Measurements from ENCODE around the gene FOXO1.

The FOXO1 gene

DNA sequence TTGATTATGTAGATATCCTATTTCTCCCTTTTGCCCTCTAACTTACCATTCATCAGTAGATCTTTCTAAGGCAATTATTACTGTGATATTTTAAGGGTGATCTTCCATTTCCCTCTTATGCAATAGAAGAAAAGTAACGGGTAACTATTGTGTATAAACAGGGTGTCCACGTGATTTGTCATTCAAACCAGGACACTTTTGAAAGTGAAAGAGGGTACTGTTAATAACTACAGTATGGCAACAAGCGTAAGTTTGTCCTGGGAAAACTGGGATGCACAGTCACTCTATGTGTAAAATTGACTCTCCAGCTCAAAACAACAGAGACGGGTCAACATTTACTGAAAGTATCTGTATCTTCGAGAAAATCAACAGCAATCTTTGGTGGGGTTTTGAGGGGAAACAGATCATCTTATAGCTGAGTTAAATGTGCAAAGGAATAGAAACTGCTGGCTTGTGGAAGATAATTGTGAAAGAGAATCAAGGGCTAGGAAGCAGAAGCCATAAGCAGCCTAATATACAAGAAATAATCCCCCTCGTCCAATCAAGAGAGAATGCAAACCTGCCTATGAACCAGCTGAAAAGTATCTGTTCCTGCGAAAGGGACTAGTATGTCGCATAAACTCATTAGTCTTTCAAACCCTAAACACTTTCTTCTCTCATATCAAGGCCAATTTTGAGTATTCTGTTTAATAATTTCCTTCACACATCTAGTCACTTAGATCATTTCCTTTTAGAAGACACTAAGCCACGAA, 126.7 kb downstream of the FOXO1 start:
- DNase-seq = no peak

DNA sequence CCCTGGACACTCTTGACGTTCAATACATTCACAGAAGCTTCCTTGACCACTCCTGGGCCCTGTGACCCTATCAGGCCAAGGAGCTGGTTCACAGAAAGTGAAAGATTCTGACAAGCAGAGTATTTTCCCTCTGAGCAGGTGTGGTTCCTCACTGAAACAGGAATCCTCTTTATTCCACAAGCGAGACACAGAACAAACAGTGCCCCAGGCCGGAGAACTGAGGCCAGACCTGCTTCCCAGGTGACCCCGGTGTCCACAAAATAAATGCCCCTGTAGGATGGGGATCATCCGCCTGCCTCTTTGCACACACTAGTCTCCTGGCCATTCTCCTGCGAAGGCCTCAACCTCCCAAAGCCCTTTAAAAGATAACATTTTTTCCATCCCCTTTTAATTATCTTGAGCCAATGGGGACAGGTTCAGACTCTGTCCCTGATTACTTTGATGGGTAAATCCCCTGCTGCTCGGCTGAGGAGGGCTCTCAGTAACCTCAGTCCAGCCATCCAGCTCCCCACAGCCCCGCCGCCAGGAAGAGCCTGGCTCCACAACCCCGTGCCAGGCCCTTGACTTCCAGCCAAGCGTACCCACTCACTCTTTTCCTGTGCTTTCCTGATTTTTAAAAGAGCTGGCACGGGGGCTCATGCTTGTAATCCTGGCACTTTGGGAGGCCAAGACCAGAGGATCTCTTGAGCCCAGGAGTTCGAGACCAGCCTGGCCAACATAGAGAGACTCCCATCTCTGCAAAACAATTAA, 129.1 kb downstream of the FOXO1 start:
- no peak for DNase-seq

DNA sequence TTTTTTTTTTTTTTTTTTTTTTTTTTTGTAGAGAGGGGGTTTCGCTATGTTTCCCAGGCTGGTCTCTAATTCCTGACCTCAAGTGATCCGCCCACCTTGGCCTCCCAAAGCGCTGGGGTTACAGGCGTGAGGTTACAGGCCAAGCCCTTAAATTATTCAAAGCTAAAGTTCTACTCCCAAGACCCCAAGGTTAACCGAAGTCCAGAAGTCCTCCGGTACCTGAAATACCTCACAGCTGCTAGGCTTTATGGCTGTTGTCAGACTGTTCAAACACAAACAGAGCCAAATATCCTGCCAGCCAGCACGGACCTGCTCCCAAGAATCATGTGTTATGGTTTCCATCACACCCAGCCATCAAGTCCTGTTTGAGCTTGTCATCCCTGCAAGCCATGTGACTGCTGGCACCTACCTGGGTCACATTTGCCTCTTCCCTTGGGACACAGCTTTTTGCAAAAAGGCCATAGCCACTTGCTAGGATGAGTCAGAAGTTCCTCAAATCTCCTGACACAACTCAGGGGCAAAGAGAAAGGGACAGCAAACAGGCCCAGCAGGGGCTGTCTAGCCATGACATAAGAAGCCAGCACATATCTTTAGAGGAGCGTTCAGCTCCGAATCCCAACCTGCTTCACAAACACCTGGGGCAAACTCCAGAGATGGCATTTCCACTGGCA, 129.9 kb downstream of the FOXO1 start:
- no peak for DNase-seq

DNA sequence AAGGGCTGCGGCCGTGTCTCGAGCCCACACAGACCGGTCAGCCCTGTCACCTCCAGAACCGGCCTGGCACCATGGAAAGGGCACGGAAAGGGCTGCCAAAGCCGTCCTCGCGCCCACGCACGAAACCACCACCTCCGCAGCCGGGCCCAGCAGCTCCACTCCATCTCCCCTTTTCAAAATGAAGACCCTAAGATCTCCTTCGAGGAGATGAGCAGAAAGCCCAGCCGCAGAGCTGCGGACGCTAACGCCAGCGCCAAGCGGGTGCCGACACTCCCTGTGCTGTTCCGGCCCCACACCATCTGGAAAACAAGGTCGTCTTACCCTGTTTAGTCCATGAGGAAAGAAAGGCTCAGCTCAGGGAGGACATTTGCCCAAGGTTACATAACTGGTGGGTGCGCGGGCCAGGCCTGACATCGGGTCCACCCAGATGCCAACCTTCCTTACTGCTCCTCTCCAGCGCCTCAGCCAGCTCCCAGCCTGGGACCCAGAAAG, 131.1 kb downstream of the FOXO1 start:
- DNase-seq = no peak

DNA sequence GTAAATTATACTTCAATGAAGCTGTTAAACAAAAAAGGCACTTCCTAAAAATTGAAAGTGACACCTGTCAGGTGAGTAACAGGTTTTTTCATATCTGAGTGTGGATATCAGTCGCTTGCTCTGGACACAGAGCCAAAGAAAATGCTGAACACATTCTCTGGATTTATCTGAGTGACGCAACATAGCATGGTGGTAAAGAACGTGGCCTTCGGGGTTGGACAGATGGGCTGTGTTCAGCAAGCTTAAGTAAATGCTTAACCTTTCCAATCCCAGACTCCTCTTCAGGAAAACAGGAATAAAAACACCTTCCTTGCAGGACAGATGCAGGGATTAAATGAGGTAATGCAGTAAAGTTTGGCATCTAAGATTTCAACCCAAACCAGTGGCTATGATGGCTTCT, 132.0 kb downstream of the FOXO1 start:
- DNase-seq = no peak

DNA sequence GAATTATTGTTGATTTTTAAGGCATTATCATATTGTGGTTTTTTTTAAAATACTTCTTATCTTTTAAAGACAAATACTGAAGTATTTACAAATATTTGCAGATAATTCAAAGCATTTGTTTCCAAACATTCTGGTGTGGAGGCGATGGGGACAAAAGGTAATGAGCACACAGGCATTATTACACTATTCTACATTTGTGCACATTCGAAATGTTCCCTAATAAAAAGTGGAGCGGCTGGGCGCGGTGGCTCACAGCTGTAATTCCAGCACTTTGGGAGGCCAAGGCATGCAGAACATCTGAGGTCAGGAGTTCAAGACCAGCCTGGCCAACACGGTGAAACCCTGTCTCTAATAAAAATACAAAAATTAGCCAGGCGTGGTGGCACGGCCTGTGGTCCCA, 133.4 kb downstream of the FOXO1 start:
- DNase-seq = no peak

DNA sequence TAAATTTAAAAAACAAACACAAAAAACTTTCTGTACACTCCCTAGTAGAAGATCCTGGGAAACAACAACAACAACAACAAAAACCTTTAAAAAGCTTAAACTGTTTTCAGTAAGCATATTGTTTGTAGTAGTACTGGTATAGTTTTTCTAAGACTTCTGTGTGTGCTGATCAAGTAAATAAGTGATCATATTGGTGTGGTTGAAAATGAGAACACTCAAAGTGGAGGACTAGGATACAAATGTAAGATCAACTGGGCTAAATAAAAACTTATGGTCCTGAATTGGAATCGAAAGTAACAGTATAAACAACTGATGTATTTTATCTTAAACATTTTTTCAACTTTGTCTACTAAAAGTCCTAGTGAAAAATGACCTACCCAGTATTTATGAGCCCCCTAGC, 135.5 kb downstream of the FOXO1 start:
- no peak for DNase-seq

DNA sequence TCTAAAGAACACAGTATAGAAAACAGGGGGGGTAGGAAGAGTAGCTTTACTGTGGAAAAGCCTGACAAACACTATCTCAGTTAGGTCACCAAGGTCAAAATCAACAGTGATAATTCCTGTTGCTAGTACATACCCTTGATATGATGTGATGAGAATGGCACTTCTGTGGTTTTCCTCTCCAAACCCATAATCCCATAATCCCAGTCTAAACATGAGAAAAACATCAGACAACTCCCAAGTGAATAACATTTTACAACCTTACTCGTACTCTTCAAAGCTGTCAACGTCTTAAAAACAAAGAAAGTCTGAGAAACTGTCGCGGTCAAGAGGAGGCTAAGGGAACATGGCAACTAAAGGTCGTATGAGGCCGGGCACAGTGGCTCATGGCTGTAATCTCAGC, 137.6 kb downstream of the FOXO1 start:
- DNase-seq = no peak

DNA sequence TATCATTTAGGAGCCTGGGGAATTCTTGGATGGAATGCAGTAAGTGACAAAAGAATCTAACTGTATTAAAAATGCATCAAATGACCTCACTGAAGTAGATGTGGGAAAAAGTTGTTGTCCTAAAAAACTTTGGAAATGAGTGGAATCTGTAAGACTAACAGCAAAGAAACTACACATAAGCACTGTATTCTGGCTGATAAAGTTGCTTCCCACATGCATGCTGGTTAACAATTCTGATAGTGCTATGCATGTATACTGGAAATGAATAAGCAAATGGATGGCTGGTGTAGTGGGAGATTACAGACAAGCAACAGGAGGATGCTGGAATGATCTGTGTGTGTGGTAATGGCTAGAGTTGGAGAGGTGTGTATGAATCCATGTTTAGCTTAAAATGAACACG, 138.5 kb downstream of the FOXO1 start:
- DNase-seq = no peak

DNA sequence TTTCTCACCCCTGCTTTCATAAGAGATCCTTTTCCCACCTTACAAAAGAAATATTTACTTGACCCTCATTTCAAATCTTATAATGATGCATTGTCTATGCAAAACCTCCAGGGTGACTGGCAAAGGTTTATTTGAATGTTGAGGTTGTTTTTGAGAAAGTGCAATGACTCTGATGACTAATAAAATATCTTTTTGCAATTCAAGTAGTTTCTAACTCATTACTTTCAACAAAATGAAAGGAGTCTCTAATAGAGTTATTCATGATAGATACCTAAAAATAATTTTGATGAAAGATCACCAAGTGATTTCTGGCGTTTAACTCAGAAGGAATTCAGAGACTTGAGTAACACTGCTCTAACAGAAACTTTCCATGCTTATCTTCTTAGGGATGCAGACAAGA, 144.2 kb downstream of the FOXO1 start:
- no peak for DNase-seq

DNA sequence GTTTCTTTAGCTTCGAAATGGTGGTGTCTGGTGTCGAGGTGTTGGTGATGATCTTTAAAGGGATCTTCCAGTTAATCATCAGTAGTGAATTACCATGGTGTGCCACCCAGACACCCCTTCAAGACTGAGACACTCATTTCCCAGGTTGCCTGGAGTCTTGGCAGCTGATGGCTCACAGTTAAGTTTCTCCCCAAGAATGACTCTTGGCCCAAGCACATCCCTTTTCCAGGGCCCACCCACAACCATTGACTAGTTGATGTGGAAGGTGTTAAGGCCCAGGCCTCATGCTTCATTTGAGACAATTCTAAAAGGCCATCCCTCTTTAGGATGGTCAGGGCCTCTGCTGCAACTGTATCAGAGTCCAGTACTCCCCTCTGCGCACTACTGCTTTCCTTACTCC, 145.5 kb downstream of the FOXO1 start:
- no peak for DNase-seq

DNA sequence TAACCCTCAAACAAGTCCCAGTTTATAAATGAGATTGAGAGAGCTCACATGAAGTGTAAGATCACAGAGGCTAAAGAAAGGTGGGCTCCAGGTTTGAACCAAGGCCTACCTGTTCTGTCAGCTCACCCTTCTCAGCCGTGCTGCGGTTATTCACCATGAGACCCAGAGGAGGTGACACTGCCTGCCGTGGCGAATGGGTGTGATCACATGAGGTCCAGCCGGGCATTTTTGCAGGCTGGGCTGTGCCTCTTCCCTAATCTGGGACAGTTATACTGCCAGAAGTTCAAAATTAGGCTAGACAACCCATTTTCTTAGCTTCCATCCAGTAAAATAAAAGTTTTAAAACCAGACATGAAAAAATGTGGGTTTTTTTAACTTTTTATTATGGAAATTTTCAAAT, 146.8 kb downstream of the FOXO1 start:
- no peak for DNase-seq

DNA sequence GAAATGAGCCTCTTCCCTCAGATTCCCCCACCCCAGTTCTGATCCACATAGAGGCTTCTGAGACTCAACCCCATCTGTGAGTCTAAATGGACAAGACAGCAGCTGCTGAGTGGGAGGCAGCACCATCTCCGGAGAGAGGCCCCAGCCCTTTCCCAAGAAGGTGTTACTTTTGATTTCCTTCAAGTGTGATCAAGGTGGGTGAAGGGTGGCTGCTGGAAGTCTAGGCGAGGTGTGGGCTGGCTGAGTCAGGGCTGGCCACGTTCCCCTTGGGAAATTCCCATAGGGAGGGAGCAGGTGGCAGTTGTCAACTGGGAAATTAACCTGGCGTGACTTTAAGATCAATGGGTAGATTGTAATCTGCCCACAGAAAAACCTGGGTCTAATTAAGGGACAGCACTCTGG, 148.0 kb downstream of the FOXO1 start:
- DNase-seq = no peak

DNA sequence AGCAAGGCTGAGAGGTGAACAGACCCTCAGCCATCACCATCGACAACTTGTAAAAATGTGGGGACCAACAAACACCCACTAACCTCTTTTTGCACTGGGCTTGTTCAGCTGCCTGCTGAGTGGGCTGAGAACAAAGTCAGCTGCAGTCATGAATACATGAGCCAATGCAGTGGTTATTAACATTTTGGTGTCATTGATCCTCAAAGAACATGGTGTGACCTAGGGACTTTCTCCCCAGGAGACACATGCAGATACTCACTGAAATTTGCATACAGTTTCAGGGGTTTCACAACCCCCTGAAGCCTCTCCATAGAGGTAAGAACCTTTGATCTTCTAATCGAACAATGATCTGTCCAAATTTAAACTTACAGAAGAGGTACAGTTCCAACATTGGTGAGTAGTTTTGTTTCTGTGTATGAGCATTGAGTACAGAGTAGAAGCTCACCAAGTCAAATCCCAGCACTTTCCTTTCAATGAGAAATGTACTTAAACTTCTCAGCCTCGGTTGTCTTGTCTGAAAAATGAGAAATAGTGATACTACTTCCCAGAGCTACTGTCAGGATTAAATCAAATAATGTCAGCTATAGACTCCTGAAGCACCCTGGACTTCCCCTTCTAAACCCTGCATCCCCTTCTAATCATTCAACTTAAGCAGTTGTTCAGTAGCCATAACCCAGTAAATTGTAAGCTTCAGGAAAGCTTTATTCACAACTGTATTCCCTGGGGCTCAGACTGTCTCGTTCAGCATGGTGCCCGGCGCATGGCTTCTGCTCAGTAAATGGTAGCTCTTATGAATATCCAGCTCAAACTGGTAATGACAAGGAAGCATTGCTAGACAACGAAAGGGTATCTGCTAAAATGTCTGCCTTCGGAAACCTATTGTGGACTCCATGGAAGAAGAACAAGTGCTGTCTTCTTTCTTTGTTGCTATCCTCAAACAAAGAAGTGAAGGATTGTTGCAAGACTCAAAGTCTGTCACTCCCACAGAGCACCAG, 148.7 kb downstream of the FOXO1 start:
- no peak for DNase-seq

DNA sequence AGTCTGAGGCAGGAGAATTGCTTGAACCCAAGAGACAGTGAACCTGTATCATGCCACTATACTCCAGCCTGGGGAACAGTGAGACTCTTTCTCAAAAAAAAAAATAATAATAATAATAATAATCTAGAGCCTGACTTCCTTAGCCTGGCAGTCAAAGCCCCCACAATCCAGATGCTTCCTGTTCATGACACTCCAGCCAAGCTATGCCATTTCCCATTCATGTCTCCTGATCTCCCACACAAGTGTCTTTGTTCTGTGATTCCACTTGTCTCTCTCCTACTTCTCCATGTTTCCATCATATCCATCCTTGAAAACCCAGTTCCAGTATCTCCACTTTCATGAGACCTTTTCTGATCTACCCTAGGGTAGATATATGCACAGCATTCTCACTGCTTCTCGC, 150.7 kb downstream of the FOXO1 start:
- no peak for DNase-seq

DNA sequence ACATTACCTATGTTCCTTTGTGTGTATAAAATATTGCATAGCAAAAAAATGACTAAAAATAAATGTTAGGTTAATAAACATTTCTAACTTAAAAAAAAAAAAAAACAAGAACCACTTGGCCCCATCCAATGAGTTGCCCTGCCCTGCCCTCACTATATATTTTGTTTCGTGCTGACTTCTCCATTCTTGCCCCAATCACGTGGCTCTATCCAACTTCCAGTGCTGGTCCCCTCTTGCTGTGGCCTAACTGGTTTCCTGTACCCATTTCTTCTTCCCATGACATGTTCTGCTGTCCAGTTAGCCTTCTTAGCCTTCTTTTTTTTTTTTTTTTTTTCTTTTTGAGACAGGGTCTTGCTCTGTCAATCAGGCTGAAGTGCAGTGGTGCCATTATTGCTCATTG, 151.6 kb downstream of the FOXO1 start:
- DNase-seq = no peak

DNA sequence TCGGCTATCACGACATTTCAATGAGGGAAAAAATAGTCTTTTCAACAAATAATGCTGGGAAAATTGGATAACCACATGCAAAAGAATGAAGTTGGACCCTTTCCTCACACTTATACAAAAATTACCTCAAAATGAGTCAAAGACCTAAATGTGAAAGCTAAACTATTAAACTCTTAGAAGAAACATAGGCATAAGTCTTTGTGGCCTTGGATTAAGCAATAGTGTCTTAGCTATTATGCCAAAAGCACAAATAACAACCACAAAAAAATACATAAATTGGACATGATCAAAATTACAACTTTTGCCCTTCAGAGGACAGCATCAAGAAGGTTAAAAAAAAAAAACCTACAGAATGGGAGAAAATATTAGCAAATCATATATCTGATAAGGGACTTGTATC, 156.6 kb downstream of the FOXO1 start:
- DNase-seq = no peak

DNA sequence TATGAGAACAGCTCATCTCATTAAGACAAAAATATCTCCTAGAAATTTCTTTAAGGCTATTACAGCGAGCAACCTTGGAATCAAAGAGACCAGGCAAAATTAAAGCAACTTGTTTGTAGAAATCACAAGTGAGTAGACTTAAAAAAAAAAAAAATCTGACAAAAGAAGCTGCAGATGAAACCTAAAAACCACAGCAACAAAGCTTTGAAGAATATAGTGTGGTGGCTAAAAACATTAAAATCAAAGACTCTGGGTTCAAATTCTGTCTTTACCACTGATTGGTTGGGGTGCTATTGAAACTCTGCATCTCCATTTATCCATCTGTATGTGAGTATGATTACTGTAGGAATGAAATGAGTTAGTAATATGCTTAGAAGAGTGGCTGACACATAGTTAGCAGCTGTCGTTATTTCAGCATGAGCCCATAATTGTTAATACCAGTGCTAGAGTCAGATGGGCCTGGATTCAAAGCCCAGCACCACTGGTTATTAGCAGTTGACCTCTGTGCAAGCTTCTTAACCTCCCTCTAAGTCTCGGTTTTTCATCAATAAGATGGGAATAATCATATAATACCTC, 157.6 kb downstream of the FOXO1 start:
- no peak for DNase-seq

DNA sequence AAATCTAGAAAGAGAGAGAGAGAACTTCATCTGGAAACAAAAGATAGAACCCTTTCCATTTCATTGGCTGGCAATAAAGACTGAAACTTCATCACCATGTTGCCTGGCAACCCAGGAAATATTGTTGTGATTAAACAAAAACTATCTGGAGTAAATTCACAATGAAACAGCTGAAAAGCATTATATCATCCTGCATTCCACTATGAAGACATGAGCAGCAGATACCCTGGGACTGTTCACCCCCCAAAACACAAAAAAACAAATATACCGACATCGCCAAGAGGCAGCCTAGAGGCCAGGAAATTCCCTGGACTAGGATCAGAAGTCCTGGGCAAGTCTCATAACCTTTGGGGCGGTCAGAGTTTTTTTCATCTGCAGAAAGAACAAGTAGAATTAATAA, 158.3 kb downstream of the FOXO1 start:
- no peak for DNase-seq

DNA sequence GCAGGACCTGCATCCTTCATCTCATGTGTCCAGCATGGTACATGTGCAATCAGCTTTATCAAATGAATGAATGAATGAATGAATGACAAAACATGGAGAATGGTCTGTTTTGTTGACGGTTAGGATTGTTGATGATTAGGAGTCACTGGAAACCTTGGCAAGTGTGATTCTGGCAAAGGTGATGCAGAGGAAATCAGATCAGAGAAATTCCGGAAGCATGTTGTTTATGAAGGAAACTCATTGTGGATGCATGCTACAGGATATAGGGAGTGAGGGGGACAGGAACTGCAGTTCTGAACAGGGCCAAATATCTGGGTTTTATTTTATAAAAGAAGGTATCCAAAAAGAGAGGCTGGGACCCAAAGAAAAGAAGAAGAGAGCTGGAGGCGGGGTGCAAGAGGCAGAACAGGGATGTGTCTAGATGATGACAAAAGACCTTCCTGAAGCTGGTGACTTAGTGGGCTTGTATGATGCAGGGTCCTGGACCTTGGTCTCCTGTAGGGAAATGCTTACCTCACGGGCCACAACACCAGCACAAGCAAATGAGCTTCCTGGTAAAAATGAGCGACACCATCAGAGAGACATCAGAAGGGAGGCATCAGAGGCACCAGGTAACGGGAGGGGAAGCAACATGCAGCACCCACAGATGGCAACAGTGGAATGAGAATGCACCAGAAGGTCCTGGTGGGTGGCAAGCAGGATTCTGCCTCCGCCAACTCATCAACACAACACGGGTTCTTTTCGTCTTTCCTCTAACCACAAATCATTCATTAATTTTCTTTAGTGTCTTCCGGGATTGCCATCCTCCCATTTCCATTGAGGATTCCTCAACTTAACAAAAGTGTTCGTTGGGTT, 159.6 kb downstream of the FOXO1 start:
- no peak for DNase-seq

All from NCI-H1417 treated with DMSO at 0.1 percent for 48 hours (cell line).